GM23338 (cell line): Measurements from ENCODE around the gene ZFX. TPM values are rescaled to one million over a fixed set of nuclear protein-coding genes. Genes with fewer than 3 reads are reported as not detected.

Experiments used
- ATAC-seq: fragments of 200-7000 bp; cut with Tn5 transposase; 3 replicates; pipeline ENCODE4 v1.9.1; 2020
- DNase-seq: peaks from one replicate; pipeline ENCODE4 v3.0.0-alpha.2; 2015; ENCODE audit warnings: low spot score
- H2AFZ ChIP-seq: fragments of 200-600 bp; sonication (generic); 2 replicates; pipeline ENCODE4 v1.8.0; 2016; ENCODE audit warnings: antibody characterized with exemption, mild to moderate bottlenecking, moderate library complexity
- H3F3A ChIP-seq: fragments of 200-600 bp; sonication (generic); replicated peaks from 2 replicates; pipeline ENCODE4 v1.8.0; 2017; ENCODE audit warnings: antibody characterized with exemption, mixed run types, low read depth
- H3K27ac ChIP-seq: fragments of 200-600 bp; sonication (generic); 2 replicates; pipeline ENCODE4 v1.6.1; 2016; ENCODE audit warnings: low read depth
- H3K27me3 ChIP-seq: fragments of 200-600 bp; sonication (generic); 2 replicates; pipeline ENCODE4 v1.8.0; 2016; ENCODE audit warnings: mild to moderate bottlenecking, mixed run types, moderate library complexity; ENCODE audit not compliant: insufficient read depth
- H3K36me3 ChIP-seq: fragments of 200-600 bp; sonication (generic); 2 replicates; pipeline ENCODE4 v1.8.0; 2016; ENCODE audit warnings: mild to moderate bottlenecking; ENCODE audit not compliant: insufficient read depth
- H3K4me1 ChIP-seq: fragments of 200-600 bp; sonication (generic); 2 replicates; pipeline ENCODE4 v1.8.0; 2016; ENCODE audit warnings: mild to moderate bottlenecking, moderate library complexity; ENCODE audit not compliant: insufficient read depth
- H3K4me2 ChIP-seq: fragments of 200-600 bp; sonication (generic); 2 replicates; pipeline ENCODE4 v1.7.1; 2017; ENCODE audit warnings: mixed run types
- H3K4me3 ChIP-seq: fragments of 200-600 bp; sonication (generic); 2 replicates; pipeline ENCODE4 v1.6.1; 2016; ENCODE audit warnings: mixed run types
- H3K79me2 ChIP-seq: fragments of 200-600 bp; sonication (generic); replicated peaks from 2 replicates; pipeline ENCODE4 v1.8.0; 2017; ENCODE audit warnings: mild to moderate bottlenecking; ENCODE audit not compliant: insufficient read depth
- H3K9me2 ChIP-seq: fragments of 200-600 bp; sonication (generic); 2 replicates; pipeline ENCODE4 v1.8.0; 2017; ENCODE audit not compliant: insufficient read depth
- H4K20me1 ChIP-seq: fragments of 200-600 bp; sonication (generic); replicated peaks from 2 replicates; pipeline ENCODE4 v1.8.0; 2017; ENCODE audit warnings: mild to moderate bottlenecking; ENCODE audit not compliant: insufficient read depth
- H3K27ac Mint-ChIP-seq: 2 replicates; pipeline ENCODE4 v1.8.0; 2020; ENCODE audit warnings: inconsistent platforms, mild to moderate bottlenecking, moderate library complexity, mixed read lengths
- H3K27me3 Mint-ChIP-seq: 3 replicates; pipeline ENCODE4 v1.8.0; 2022; ENCODE audit warnings: low read depth, mild to moderate bottlenecking, moderate library complexity, mixed read lengths, inconsistent platforms; ENCODE audit not compliant: insufficient read depth, poor library complexity
- H3K36me3 Mint-ChIP-seq: 3 replicates; pipeline ENCODE4 v1.8.0; 2021; ENCODE audit warnings: low read depth, mild to moderate bottlenecking, inconsistent platforms, moderate library complexity, mixed read lengths
- H3K4me1 Mint-ChIP-seq: 3 replicates; pipeline ENCODE4 v1.8.0; 2020; ENCODE audit warnings: mild to moderate bottlenecking, inconsistent platforms, mixed read lengths
- H3K4me3 Mint-ChIP-seq: 3 replicates; pipeline ENCODE4 v1.8.0; 2021; ENCODE audit warnings: moderate library complexity, mild to moderate bottlenecking, inconsistent platforms, mixed read lengths
- H3K9me3 Mint-ChIP-seq: 3 replicates; pipeline ENCODE4 v1.8.0; 2020; ENCODE audit warnings: moderate library complexity, mild to moderate bottlenecking, inconsistent platforms, mixed read lengths
- CREB1 ChIP-seq: fragments of 250-450 bp; sonication (Bioruptor Pico); IDR thresholded peaks from 2 replicates; pipeline ENCODE4 v1.5.0; 2020; ENCODE audit warnings: low read depth, mild to moderate bottlenecking, moderate library complexity
- EZH2 ChIP-seq: fragments of 200-600 bp; sonication (generic); IDR thresholded peaks from one replicate; pipeline ENCODE4 v1.8.0; 2017; ENCODE audit warnings: antibody characterized with exemption, mild to moderate bottlenecking, low read depth; ENCODE audit not compliant: unreplicated experiment
- EZH2phosphoT487 ChIP-seq: fragments of 200-600 bp; sonication (generic); IDR thresholded peaks from one replicate; pipeline ENCODE4 v1.8.1; 2018; ENCODE audit warnings: antibody characterized with exemption; ENCODE audit not compliant: unreplicated experiment
- JUNB ChIP-seq: IDR thresholded peaks from one replicate; pipeline ENCODE4 v1.6.1; 2016; ENCODE audit warnings: antibody characterized with exemption; ENCODE audit not compliant: unreplicated experiment
- NANOG ChIP-seq: IDR thresholded peaks from 2 replicates; pipeline ENCODE4 v1.6.1; 2016; ENCODE audit warnings: antibody characterized with exemption, borderline replicate concordance
- POLR2AphosphoS5 ChIP-seq: IDR thresholded peaks from 2 replicates; pipeline ENCODE4 v1.6.1; 2016; ENCODE audit warnings: antibody characterized with exemption, low read depth
- STAT1 ChIP-seq: IDR thresholded peaks from one replicate; pipeline ENCODE4 v1.6.1; 2016; ENCODE audit warnings: antibody characterized with exemption; ENCODE audit not compliant: unreplicated experiment
- ZNF331 ChIP-seq: fragments of 250-450 bp; sonication (Bioruptor Pico); IDR thresholded peaks from 2 replicates; pipeline ENCODE4 v1.5.0; 2020; ENCODE audit warnings: low read depth, mild to moderate bottlenecking, moderate library complexity
- polyA plus RNA-seq: library from polyadenylated mRNA; unstranded; fragments of >200 nt; fragmentation: Nextera tagmentation; extraction: Ambion mirVana; gene quantifications from 2 replicates; pipeline ENCODE4 v1.2.1, GENCODE V29; 2016
- total RNA-seq: library from RNA; depleted of rRNA; stranded (reverse); fragments of >200 nt; shearing (Covaris generic); gene quantifications from 2 replicates; pipeline ENCODE4 v1.2.3, GENCODE V29; 2014
- TF ChIP-seq, protein P1 (sequence below), 2 experiments: fragments of 200-600 bp in 1 of 2; sonication (generic) in 1 of 2; conservative IDR thresholded peaks; 2 replicates each; pipeline versions ENCODE4 v1.5.1 to v1.6.1; 2016 to 2017; ENCODE audit warnings: antibody characterized with exemption in 2 of 2, low read depth in 2 of 2, mild to moderate bottlenecking in 2 of 2, moderate library complexity in 1 of 2
- TF ChIP-seq, protein P2 (sequence below): IDR thresholded peaks from one replicate; pipeline ENCODE4 v1.6.1; 2018; ENCODE audit warnings: antibody characterized with exemption; ENCODE audit not compliant: unreplicated experiment
- TF ChIP-seq, protein P3 (sequence below): fragments of 250-450 bp; sonication (Bioruptor Pico); IDR thresholded peaks from 2 replicates; pipeline ENCODE4 v1.5.0; 2020; ENCODE audit warnings: mild to moderate bottlenecking, moderate library complexity

Gene ZFX
- total and polyA plus RNA-seq, 2 experiments from 2014 or later = 11.0 to 15.4 TPM

DNA sequence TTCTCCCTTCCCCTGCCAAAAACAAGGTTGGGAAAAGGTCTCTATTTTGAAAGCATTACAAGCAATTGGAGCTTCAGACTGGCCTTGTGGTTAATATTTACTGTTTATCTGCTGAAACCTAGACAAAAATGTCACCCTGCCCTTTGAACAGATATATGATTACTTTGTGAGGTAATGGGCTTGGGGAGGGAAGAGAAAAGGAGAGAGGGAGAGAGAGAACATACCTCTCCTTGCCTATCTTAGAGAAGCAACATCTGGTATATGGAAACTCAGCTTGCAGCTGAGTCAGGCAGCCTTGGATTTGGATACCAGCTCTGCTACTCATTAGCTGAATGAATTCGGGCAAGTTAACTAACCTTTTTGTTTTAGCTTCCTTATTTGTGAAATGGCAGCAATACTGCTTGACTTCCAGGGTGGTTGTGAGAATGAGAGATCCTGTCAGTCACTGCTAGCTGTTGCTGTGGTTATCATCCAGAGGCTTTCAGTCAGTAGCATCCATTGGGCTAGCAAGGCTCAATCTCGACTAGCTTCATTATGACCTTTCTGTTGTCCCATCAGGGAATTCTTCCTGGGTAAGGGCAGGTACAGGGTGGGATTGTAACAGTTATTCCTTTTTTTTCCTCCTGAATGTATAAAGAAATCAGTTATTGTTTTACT lies 41.1 kb downstream of the ZFX start (continued):
- TF ChIP-seq ZNF331 (no peak), JUNB (no peak), STAT1 (no peak)

DNA sequence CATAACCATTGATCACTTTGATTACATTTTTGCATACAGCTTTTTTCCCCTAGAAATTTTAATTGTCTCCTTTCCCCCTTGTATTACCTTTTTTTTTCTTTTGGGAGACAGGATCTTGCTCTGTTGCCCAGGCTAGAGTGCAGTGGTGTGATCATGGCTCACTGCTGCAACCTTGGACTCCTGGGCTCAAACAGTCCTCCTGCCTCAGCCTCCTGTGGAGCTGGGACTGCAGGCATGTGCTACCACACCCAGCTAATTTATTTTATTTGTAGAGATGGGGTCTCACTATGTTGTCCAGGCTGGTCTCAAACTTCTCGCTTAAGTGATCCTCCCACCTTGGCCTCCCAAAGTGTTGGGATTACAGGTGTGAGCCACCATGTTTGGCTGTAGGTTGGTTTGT lies 47.0 kb downstream of the ZFX start:
- TF ChIP-seq JUNB (no peak), EZH2 (no peak), EZH2phosphoT487 (no peak), ZNF331 (no peak), POLR2AphosphoS5 (no peak), CREB1 (CRISPR knock-in tag) (no peak), NANOG (no peak)
- TF ChIP-seq, protein P1, sequence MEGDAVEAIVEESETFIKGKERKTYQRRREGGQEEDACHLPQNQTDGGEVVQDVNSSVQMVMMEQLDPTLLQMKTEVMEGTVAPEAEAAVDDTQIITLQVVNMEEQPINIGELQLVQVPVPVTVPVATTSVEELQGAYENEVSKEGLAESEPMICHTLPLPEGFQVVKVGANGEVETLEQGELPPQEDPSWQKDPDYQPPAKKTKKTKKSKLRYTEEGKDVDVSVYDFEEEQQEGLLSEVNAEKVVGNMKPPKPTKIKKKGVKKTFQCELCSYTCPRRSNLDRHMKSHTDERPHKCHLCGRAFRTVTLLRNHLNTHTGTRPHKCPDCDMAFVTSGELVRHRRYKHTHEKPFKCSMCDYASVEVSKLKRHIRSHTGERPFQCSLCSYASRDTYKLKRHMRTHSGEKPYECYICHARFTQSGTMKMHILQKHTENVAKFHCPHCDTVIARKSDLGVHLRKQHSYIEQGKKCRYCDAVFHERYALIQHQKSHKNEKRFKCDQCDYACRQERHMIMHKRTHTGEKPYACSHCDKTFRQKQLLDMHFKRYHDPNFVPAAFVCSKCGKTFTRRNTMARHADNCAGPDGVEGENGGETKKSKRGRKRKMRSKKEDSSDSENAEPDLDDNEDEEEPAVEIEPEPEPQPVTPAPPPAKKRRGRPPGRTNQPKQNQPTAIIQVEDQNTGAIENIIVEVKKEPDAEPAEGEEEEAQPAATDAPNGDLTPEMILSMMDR (conservative IDR thresholded peaks at IDR 0.05; ENCODE audit: low read depth in 2 of 2) = no peak
- TF ChIP-seq, protein P2, sequence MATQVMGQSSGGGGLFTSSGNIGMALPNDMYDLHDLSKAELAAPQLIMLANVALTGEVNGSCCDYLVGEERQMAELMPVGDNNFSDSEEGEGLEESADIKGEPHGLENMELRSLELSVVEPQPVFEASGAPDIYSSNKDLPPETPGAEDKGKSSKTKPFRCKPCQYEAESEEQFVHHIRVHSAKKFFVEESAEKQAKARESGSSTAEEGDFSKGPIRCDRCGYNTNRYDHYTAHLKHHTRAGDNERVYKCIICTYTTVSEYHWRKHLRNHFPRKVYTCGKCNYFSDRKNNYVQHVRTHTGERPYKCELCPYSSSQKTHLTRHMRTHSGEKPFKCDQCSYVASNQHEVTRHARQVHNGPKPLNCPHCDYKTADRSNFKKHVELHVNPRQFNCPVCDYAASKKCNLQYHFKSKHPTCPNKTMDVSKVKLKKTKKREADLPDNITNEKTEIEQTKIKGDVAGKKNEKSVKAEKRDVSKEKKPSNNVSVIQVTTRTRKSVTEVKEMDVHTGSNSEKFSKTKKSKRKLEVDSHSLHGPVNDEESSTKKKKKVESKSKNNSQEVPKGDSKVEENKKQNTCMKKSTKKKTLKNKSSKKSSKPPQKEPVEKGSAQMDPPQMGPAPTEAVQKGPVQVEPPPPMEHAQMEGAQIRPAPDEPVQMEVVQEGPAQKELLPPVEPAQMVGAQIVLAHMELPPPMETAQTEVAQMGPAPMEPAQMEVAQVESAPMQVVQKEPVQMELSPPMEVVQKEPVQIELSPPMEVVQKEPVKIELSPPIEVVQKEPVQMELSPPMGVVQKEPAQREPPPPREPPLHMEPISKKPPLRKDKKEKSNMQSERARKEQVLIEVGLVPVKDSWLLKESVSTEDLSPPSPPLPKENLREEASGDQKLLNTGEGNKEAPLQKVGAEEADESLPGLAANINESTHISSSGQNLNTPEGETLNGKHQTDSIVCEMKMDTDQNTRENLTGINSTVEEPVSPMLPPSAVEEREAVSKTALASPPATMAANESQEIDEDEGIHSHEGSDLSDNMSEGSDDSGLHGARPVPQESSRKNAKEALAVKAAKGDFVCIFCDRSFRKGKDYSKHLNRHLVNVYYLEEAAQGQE = no peak
- TF ChIP-seq, protein P3, sequence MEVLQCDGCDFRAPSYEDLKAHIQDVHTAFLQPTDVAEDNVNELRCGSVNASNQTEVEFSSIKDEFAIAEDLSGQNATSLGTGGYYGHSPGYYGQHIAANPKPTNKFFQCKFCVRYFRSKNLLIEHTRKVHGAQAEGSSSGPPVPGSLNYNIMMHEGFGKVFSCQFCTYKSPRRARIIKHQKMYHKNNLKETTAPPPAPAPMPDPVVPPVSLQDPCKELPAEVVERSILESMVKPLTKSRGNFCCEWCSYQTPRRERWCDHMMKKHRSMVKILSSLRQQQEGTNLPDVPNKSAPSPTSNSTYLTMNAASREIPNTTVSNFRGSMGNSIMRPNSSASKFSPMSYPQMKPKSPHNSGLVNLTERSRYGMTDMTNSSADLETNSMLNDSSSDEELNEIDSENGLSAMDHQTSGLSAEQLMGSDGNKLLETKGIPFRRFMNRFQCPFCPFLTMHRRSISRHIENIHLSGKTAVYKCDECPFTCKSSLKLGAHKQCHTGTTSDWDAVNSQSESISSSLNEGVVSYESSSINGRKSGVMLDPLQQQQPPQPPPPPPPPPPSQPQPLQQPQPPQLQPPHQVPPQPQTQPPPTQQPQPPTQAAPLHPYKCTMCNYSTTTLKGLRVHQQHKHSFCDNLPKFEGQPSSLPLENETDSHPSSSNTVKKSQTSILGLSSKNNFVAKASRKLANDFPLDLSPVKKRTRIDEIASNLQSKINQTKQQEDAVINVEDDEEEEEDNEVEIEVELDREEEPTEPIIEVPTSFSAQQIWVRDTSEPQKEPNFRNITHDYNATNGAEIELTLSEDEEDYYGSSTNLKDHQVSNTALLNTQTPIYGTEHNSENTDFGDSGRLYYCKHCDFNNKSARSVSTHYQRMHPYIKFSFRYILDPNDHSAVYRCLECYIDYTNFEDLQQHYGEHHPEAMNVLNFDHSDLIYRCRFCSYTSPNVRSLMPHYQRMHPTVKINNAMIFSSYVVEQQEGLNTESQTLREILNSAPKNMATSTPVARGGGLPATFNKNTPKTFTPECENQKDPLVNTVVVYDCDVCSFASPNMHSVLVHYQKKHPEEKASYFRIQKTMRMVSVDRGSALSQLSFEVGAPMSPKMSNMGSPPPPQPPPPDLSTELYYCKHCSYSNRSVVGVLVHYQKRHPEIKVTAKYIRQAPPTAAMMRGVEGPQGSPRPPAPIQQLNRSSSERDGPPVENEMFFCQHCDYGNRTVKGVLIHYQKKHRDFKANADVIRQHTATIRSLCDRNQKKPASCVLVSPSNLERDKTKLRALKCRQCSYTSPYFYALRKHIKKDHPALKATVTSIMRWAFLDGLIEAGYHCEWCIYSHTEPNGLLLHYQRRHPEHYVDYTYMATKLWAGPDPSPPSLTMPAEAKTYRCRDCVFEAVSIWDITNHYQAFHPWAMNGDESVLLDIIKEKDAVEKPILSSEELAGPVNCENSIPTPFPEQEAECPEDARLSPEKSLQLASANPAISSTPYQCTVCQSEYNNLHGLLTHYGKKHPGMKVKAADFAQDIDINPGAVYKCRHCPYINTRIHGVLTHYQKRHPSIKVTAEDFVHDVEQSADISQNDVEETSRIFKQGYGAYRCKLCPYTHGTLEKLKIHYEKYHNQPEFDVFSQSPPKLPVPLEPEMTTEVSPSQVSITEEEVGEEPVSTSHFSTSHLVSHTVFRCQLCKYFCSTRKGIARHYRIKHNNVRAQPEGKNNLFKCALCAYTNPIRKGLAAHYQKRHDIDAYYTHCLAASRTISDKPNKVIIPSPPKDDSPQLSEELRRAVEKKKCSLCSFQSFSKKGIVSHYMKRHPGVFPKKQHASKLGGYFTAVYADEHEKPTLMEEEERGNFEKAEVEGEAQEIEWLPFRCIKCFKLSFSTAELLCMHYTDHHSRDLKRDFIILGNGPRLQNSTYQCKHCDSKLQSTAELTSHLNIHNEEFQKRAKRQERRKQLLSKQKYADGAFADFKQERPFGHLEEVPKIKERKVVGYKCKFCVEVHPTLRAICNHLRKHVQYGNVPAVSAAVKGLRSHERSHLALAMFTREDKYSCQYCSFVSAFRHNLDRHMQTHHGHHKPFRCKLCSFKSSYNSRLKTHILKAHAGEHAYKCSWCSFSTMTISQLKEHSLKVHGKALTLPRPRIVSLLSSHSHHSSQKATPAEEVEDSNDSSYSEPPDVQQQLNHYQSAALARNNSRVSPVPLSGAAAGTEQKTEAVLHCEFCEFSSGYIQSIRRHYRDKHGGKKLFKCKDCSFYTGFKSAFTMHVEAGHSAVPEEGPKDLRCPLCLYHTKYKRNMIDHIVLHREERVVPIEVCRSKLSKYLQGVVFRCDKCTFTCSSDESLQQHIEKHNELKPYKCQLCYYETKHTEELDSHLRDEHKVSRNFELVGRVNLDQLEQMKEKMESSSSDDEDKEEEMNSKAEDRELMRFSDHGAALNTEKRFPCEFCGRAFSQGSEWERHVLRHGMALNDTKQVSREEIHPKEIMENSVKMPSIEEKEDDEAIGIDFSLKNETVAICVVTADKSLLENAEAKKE (CRISPR knock-in tag) = no peak
- no peak for DNase-seq
- peaks cover 62% of the 10 kb centered on the region for H3K79me2 ChIP-seq
- no peaks in the 10 kb centered on the region for H3K36me3 ChIP-seq
- H2AFZ ChIP-seq = no peak overlapping the region
- H3K27ac Mint-ChIP-seq = no peak overlapping the region
- no peaks in the 10 kb centered on the region for H3K9me3 Mint-ChIP-seq
- ATAC-seq = no peak
- no peak overlapping the region for H3K4me2 ChIP-seq
- H3K27me3 Mint-ChIP-seq = peaks cover 1% of the 10 kb centered on the region
- no peaks in the 10 kb centered on the region for H4K20me1 ChIP-seq
- H3K4me1 Mint-ChIP-seq = peaks cover 7% of the 10 kb centered on the region; the same call in 2 of the 3 replicates
- H3K27ac ChIP-seq = no peak overlapping the region
- H3K9me2 ChIP-seq = no peaks in the 10 kb centered on the region
- H3K4me3 Mint-ChIP-seq = no peak overlapping the region
- peaks cover 10% of the 10 kb centered on the region; the same call in 2 of the 3 replicates for H3K36me3 Mint-ChIP-seq
- no peaks in the 10 kb centered on the region for H3F3A ChIP-seq
- H3K4me3 ChIP-seq = no peak overlapping the region
- H3K27me3 ChIP-seq = no peaks in the 10 kb centered on the region
- H3K4me1 ChIP-seq = no peaks in the 10 kb centered on the region
